A549 (cell line): ENCODE data around the gene PRKG1. TPM values are rescaled to one million over a fixed set of nuclear protein-coding genes. Genes with fewer than 3 reads are reported as not detected.

ENCODE experiments used
- ATAC-seq, 2 experiments: fragments of 200-7000 bp in 1 of 2; fragments of >200 bp in 1 of 2; cut with Nextera tagmentation in 1 of 2; cut with Tn5 transposase in 1 of 2; 3 replicates each; pipeline versions ENCODE4 v1.8.0 to v1.9.1; 2018 to 2020; ENCODE audit warnings: mild to moderate bottlenecking in 1 of 2, moderate library complexity in 1 of 2
- CTCF ChIA-PET: fragments of 300-600 bp; sonication (Branson Sonifier 250); formaldehyde crosslinking; extraction: SDS; loops from one replicate; lab custom pipeline; 2021; ENCODE audit warnings: antibody characterized with exemption, inconsistent platforms; lab: Yijun Ruan, JAX
- POLR2A ChIA-PET: fragments of 350-600 bp; formaldehyde crosslinking; extraction: SDS; loops from one replicate; lab custom pipeline; 2021; ENCODE audit warnings: antibody characterized with exemption, inconsistent platforms; lab: Yijun Ruan, JAX
- DNase-seq, 2 experiments: peaks; one replicate each; pipeline versions ENCODE4 v3.0.0 to v3.0.0-alpha.2; 2011 to 2016; ENCODE audit warnings: low read depth in 1 of 2, low spot score in 1 of 2
- FAIRE-seq: peaks from 2 replicates; lab custom pipeline; 2011; peaks lifted over from hg19 to GRCh38; lab: Jason Lieb, UNC
- H3K27ac ChIP-seq, 2 experiments: fragments of >200 bp; sonication (Bioruptor Twin); formaldehyde crosslinking; 3 replicates each; pipeline ENCODE4 v1.5.1; 2016 to 2017
- H3K4me1 ChIP-seq: fragments of >200 bp; sonication (Bioruptor Twin); formaldehyde crosslinking; 3 replicates; pipeline ENCODE4 v1.6.1; 2016
- H3K4me2 ChIP-seq: fragments of >200 bp; sonication (Bioruptor Twin); formaldehyde crosslinking; 3 replicates; pipeline ENCODE4 v1.6.1; 2016
- H3K4me3 ChIP-seq: fragments of >200 bp; sonication (Bioruptor Twin); formaldehyde crosslinking; 3 replicates; pipeline ENCODE4 v1.5.1; 2016
- H3K9me3 ChIP-seq: fragments of >200 bp; sonication (Bioruptor Twin); formaldehyde crosslinking; 3 replicates; pipeline ENCODE4 v1.6.1; 2016
- BCL3 ChIP-seq: fragments of >200 bp; sonication (Bioruptor Twin); formaldehyde crosslinking; IDR thresholded peaks from 3 replicates; pipeline ENCODE4 v1.6.1; 2016
- CBX8 ChIP-seq: fragments of 200-600 bp; sonication (generic); IDR thresholded peaks from 2 replicates; pipeline ENCODE4 v1.6.1; 2016
- CEBPB ChIP-seq, 2 experiments: fragments of >200 bp in 1 of 2; sonication (Bioruptor Twin) in 1 of 2; formaldehyde crosslinking in 1 of 2; IDR thresholded peaks; 2 replicates each; pipeline ENCODE4 v1.6.1; 2012 to 2016
- EHF ChIP-seq: fragments of 250-450 bp; sonication (Bioruptor Pico); IDR thresholded peaks from 2 replicates; pipeline ENCODE4 v1.5.0; 2020; ENCODE audit warnings: mild to moderate bottlenecking
- EHMT2 ChIP-seq: fragments of 200-600 bp; sonication (generic); IDR thresholded peaks from 2 replicates; pipeline ENCODE4 v1.6.1; 2016; ENCODE audit warnings: antibody characterized with exemption, low read depth, mild to moderate bottlenecking, moderate library complexity
- EP300 ChIP-seq, 2 experiments: fragments of >200 bp; sonication (Bioruptor Twin); formaldehyde crosslinking; IDR thresholded peaks; 2 replicates in 1 of 2; 3 replicates in 1 of 2; pipeline ENCODE4 v1.6.1; 2016 to 2017
- FOSB ChIP-seq: fragments of 250-450 bp; sonication (Bioruptor Pico); IDR thresholded peaks from 2 replicates; pipeline ENCODE4 v1.5.0; 2020; ENCODE audit warnings: mild to moderate bottlenecking, moderate library complexity
- GATA3 ChIP-seq: IDR thresholded peaks from 2 replicates; pipeline ENCODE4 v1.6.1; 2012; ENCODE audit warnings: borderline replicate concordance
- HDAC2 ChIP-seq: fragments of 200-600 bp; sonication (generic); IDR thresholded peaks from 2 replicates; pipeline ENCODE4 v1.6.1; 2016
- HEYL ChIP-seq: fragments of 250-450 bp; sonication (Bioruptor Pico); IDR thresholded peaks from 2 replicates; pipeline ENCODE4 v1.8.0; 2021; ENCODE audit warnings: mild to moderate bottlenecking, moderate library complexity
- HOXA7 ChIP-seq: fragments of 250-450 bp; sonication (Bioruptor Pico); IDR thresholded peaks from 2 replicates; pipeline ENCODE4 v1.5.0; 2020; ENCODE audit warnings: mild to moderate bottlenecking, moderate library complexity
- JUN ChIP-seq, 2 experiments: fragments of >200 bp; sonication (Bioruptor Twin); formaldehyde crosslinking; IDR thresholded peaks; 2 replicates in 1 of 2; 3 replicates in 1 of 2; pipeline ENCODE4 v1.6.1; 2016 to 2017
- KDM5A ChIP-seq: fragments of 200-600 bp; sonication (generic); IDR thresholded peaks from 2 replicates; pipeline ENCODE4 v1.6.1; 2016; ENCODE audit warnings: antibody characterized with exemption, mild to moderate bottlenecking
- MAZ ChIP-seq: fragments of 150-350 bp; IDR thresholded peaks from 2 replicates; pipeline ENCODE4 v1.6.1; 2014; ENCODE audit warnings: antibody characterized with exemption, low read depth, low read length, borderline replicate concordance
- NPAS2 ChIP-seq: fragments of 250-450 bp; sonication (Bioruptor Pico); IDR thresholded peaks from 2 replicates; pipeline ENCODE4 v1.8.0; 2022; ENCODE audit warnings: mild to moderate bottlenecking, moderate library complexity, borderline replicate concordance
- PHF8 ChIP-seq: fragments of 200-600 bp; sonication (generic); IDR thresholded peaks from 2 replicates; pipeline ENCODE4 v1.6.1; 2016; ENCODE audit warnings: low read depth, mild to moderate bottlenecking, antibody characterized with exemption, moderate library complexity, borderline replicate concordance
- POLR2AphosphoS2 ChIP-seq: conservative IDR thresholded peaks from 2 replicates; pipeline ENCODE4 v1.6.1; 2012; ENCODE audit warnings: low read length, improper control_type of control experiment, inconsistent platforms
- RAD21 ChIP-seq, 2 experiments: fragments of >200 bp in 1 of 2; sonication (Bioruptor Twin) in 1 of 2; formaldehyde crosslinking in 1 of 2; IDR thresholded peaks in 1 of 2; conservative IDR thresholded peaks in 1 of 2; 2 replicates in 1 of 2; 3 replicates in 1 of 2; pipeline ENCODE4 v1.6.1; 2012 to 2018; ENCODE audit warnings: inconsistent platforms in 1 of 2
- RCOR1 ChIP-seq: fragments of 150-350 bp; IDR thresholded peaks from 2 replicates; pipeline ENCODE4 v1.6.1; 2014; ENCODE audit warnings: antibody characterized with exemption, low read length, low read depth
- REST ChIP-seq: fragments of 200-600 bp; sonication (generic); IDR thresholded peaks from 2 replicates; pipeline ENCODE4 v1.6.1; 2016; ENCODE audit warnings: antibody characterized with exemption, mild to moderate bottlenecking, moderate library complexity
- SREBF2 ChIP-seq: fragments of 450-650 bp; IDR thresholded peaks from 2 replicates; pipeline ENCODE4 v1.6.1; 2014; ENCODE audit warnings: mild to moderate bottlenecking, moderate library complexity
- ZC3H11A ChIP-seq: fragments of 450-650 bp; IDR thresholded peaks from 2 replicates; pipeline ENCODE4 v1.6.1; 2014; ENCODE audit warnings: antibody characterized with exemption, mild to moderate bottlenecking
- ZFP36 ChIP-seq: fragments of 450-650 bp; IDR thresholded peaks from 2 replicates; pipeline ENCODE4 v1.6.1; 2014; ENCODE audit warnings: borderline replicate concordance; ENCODE audit not compliant: partially characterized antibody
- ZSCAN20 ChIP-seq: fragments of 250-450 bp; sonication (Bioruptor Pico); IDR thresholded peaks from 2 replicates; pipeline ENCODE4 v1.8.0; 2022; ENCODE audit warnings: mild to moderate bottlenecking, moderate library complexity
- WGBS: methylation state at CpG from one replicate; pipeline ENCODE4 v1.1.6; 2017; ENCODE audit errors: missing lambda C conversion rate; 5-methylcytosine and 5-hydroxymethylcytosine counted together
- polyA plus RNA-seq, 4 experiments: library from polyadenylated mRNA; depleted of rRNA in 3 of 4; stranded (reverse); fragments of >200 nt; fragmentation: RNase III in 1 of 4; extraction: RNeasy Plus Mini Kit Qiagen cat#74134 plus additional on column Dnase treatment in 1 of 4; gene quantifications; 2 replicates in 3 of 4; 3 replicates in 1 of 4; pipeline ENCODE4 v1.2.3, GENCODE V29; 2011 to 2017
- TF ChIP-seq, protein P1 (sequence below): fragments of 250-450 bp; sonication (Bioruptor Pico); IDR thresholded peaks from 2 replicates; pipeline ENCODE4 v1.5.0; 2020; ENCODE audit warnings: low read depth, mild to moderate bottlenecking, moderate library complexity
- TF ChIP-seq, protein P2 (sequence below): fragments of >200 bp; sonication (Bioruptor Twin); formaldehyde crosslinking; IDR thresholded peaks from 2 replicates; pipeline ENCODE4 v1.6.1; 2016

The PRKG1 gene
- polyA plus RNA-seq, 2 of the 4 experiments (the other 2 are of a cell fraction): not detected

- ChIA-PET POLR2A (interaction anchor here (0.6 kb wide), 1 partner anchor 355 kb away, joined by 3 read pairs; no protein-coding TSS in a partner anchor), CTCF (no interaction called here)
- DNase-seq (no peak), FAIRE-seq (no peak), ATAC-seq (no peak)
- H3K4me2 ChIP-seq: no peak overlapping the region
- no peaks in the 10 kb centered on the region for H3K4me1 ChIP-seq
- TF ChIP-seq POLR2AphosphoS2 (no peak), SREBF2 (no peak)
- WGBS: 2% methylated on average over 2 of the region's 2 CpGs
- H3K9me3 ChIP-seq: no peaks in the 10 kb centered on the region
- no peak overlapping the region for H3K4me3 ChIP-seq
- H3K27ac ChIP-seq: no peak overlapping the region
Observed at GRCh38 chr10:51510231-51510630, 435.9 kb downstream of the PRKG1 start.

- TF ChIP-seq MAZ: no peak
- TF ChIP-seq, protein P1, sequence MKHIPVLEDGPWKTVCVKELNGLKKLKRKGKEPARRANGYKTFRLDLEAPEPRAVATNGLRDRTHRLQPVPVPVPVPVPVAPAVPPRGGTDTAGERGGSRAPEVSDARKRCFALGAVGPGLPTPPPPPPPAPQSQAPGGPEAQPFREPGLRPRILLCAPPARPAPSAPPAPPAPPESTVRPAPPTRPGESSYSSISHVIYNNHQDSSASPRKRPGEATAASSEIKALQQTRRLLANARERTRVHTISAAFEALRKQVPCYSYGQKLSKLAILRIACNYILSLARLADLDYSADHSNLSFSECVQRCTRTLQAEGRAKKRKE (CRISPR knock-in tag): no peak
- no peak for TF ChIP-seq ZC3H11A
- TF ChIP-seq EHF (CRISPR knock-in tag): no peak
- no peak for TF ChIP-seq HDAC2
- no peak for TF ChIP-seq FOSB (CRISPR knock-in tag)
- no peak for TF ChIP-seq POLR2AphosphoS2
- TF ChIP-seq ZFP36: no peak
- no peak for TF ChIP-seq HOXA7
- no peak for TF ChIP-seq CEBPB (IDR thresholded peaks at IDR 0.05)
- TF ChIP-seq, protein P2, sequence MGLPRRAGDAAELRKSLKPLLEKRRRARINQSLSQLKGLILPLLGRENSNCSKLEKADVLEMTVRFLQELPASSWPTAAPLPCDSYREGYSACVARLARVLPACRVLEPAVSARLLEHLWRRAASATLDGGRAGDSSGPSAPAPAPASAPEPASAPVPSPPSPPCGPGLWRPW: no peak
- no peak for TF ChIP-seq SREBF2
- TF ChIP-seq BCL3: no peak
- Histone ChIP-seq H3K4me2 (no peak overlapping the region), H3K27ac (no peak overlapping the region), H3K4me3 (no peak overlapping the region), H3K4me1 (no peaks in the 10 kb centered on the region), H3K9me3 (no peaks in the 10 kb centered on the region)
- FAIRE-seq (no peak), DNase-seq (no peak), ATAC-seq (no peak)
- WGBS: under 1% methylated on average over 2 of the region's 2 CpGs
- POLR2A ChIA-PET: no interaction called here
- CTCF ChIA-PET: no interaction called here
Observed at GRCh38 chr10:51521605-51522004, 447.3 kb downstream of the PRKG1 start.

DNA sequence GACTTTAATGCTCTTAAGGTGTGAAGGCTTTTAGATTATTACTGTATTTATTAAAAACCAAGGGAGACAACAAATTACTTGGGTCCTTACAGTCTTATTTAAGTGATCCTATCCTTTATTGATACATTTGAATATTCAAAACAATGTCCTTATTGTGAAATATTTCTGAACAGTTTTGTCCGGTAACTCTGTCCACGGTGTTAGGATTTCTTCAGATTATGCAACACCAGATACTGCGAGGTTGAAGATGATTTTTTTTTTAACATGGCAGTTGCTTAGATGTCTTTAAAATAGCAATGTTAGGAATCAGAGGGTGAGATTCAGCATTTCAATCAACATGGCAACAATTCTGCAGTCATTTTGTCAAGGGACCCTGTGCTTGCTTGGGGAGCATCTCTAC, 448.6 kb downstream of the PRKG1 start:
- no peak overlapping the region for H3K27ac ChIP-seq
- H3K4me1 ChIP-seq: no peaks in the 10 kb centered on the region
- no peak for FAIRE-seq
- no peaks in the 10 kb centered on the region for H3K9me3 ChIP-seq
- WGBS: 43% methylated on average over 3 of the region's 3 CpGs
- H3K4me2 ChIP-seq: no peak overlapping the region
- POLR2A ChIA-PET: no interaction called here
- no peak for DNase-seq
- no peak for ATAC-seq
- no peak overlapping the region for H3K4me3 ChIP-seq
- CTCF ChIA-PET: no interaction called here
- TF ChIP-seq HEYL (CRISPR knock-in tag) (no peak), NPAS2 (CRISPR knock-in tag) (no peak), RCOR1 (no peak), GATA3 (no peak), KDM5A (no peak), HOXA7 (no peak), ZSCAN20 (CRISPR knock-in tag) (no peak), EHMT2 (no peak), REST (no peak), HDAC2 (no peak), EHF (CRISPR knock-in tag) (no peak), JUN (IDR thresholded peaks at IDR 0.05) (no peak), RAD21 (conservative IDR thresholded peaks at IDR 0.05 in 1 of 2, IDR thresholded peaks at IDR 0.05 in 1 of 2) (no peak), PHF8 (no peak), EP300 (IDR thresholded peaks at IDR 0.05) (no peak), CBX8 (no peak)
- TF ChIP-seq, protein P1 (CRISPR knock-in tag): no peak
- TF ChIP-seq, protein P2: no peak
